Measurements from ENCODE around the gene MPV17. TPM values are rescaled to one million over a fixed set of nuclear protein-coding genes. Genes with fewer than 3 reads are reported as not detected.

Gene MPV17
- total and polyA plus RNA-seq, 2 of the 13 experiments (the other 11 are each of a cell fraction or from before 2014, with no cell fraction given) = 48.9 to 129 TPM

GRCh38 chr2:27264753-27265535 lies 58.0 kb downstream of the MPV17 start (continued):
- TF ChIP-seq SYNCRIP (IDR thresholded peaks at IDR 0.05; ENCODE audit: insufficient read depth, low read depth, low read length) = no peak
- 0 out of 2 replicates have a peak, but pooled peaks have one; percentile 32 for TF ChIP-seq TARDBP (CRISPR knock-in tag; IDR thresholded peaks at IDR 0.05)
- 0 out of 2 replicates have a peak, but pooled peaks have one; percentile 55 for TF ChIP-seq CAMTA2 (CRISPR knock-in tag; IDR thresholded peaks at IDR 0.05; ENCODE audit: borderline replicate concordance)
- TF ChIP-seq ZFX (CRISPR knock-in tag; IDR thresholded peaks at IDR 0.05; ENCODE audit: low read depth) = peak; percentile 46; the same call in 1 of the 2 replicates
- TF ChIP-seq ZNF24 (IDR thresholded peaks at IDR 0.05) = no peak
- TF ChIP-seq ZBTB20 (CRISPR knock-in tag; IDR thresholded peaks at IDR 0.05; ENCODE audit: borderline replicate concordance, low read depth) = no peak
- TF ChIP-seq NR2C2 (CRISPR knock-in tag; IDR thresholded peaks at IDR 0.05; ENCODE audit: borderline replicate concordance) = no peak
- TF ChIP-seq TAF15 (IDR thresholded peaks at IDR 0.05; ENCODE audit: low read depth, low read length, poor library complexity, severe bottlenecking) = peak; percentile 79
- TF ChIP-seq ARNT2 (CRISPR knock-in tag; IDR thresholded peaks at IDR 0.05; ENCODE audit: low read depth) = peak; percentile 85; the same call in 1 of the 2 replicates
- TF ChIP-seq ZNF414 (CRISPR knock-in tag; IDR thresholded peaks at IDR 0.05) = 0 out of 2 replicates have a peak, but pooled peaks have one; percentile 51
- no peak; the same call in 1 of the 2 replicates for TF ChIP-seq KDM5B (CRISPR knock-in tag; IDR thresholded peaks at IDR 0.05; ENCODE audit: borderline replicate concordance)
- no peak for TF ChIP-seq ATF5 (CRISPR knock-in tag; IDR thresholded peaks at IDR 0.05; ENCODE audit: low read depth)
- peak; percentile 93 for TF ChIP-seq HIVEP1 (CRISPR knock-in tag; IDR thresholded peaks at IDR 0.05)
- TF ChIP-seq ATF2 (CRISPR knock-in tag; IDR thresholded peaks at IDR 0.05) = peak; percentile 78
- TF ChIP-seq IKZF4 (CRISPR knock-in tag; IDR thresholded peaks at IDR 0.05; ENCODE audit: borderline replicate concordance, low read depth, not compliant biosample characterization) = peak; percentile 60
- TF ChIP-seq ZFP90 (CRISPR knock-in tag; IDR thresholded peaks at IDR 0.05; ENCODE audit: borderline replicate concordance) = no peak
- TF ChIP-seq ELF4 (CRISPR knock-in tag; IDR thresholded peaks at IDR 0.05; ENCODE audit: borderline replicate concordance) = peak; percentile 57; the same call in 1 of the 2 replicates
- TF ChIP-seq ZNF235 (CRISPR knock-in tag; IDR thresholded peaks at IDR 0.05; ENCODE audit: borderline replicate concordance) = no peak
- 0 out of 2 replicates have a peak, but pooled peaks have one; percentile 14 for TF ChIP-seq ELF1 (CRISPR knock-in tag; IDR thresholded peaks at IDR 0.05)
- TF ChIP-seq GMEB2 (CRISPR knock-in tag; IDR thresholded peaks at IDR 0.05; ENCODE audit: low read depth) = no peak
- TF ChIP-seq ZNF121 (CRISPR knock-in tag; IDR thresholded peaks at IDR 0.05) = peak; percentile 76
- TF ChIP-seq ZNF746 (CRISPR knock-in tag; IDR thresholded peaks at IDR 0.05) = peak; percentile 97
- TF ChIP-seq ZBTB7B (CRISPR knock-in tag; IDR thresholded peaks at IDR 0.05) = peak; percentile 87

All from HepG2 (cell line).